Measurements from ENCODE around the gene MAML2. TPM values are rescaled to one million over a fixed set of nuclear protein-coding genes. Genes with fewer than 3 reads are reported as not detected.
A peak's percentile ranks its signal among the peaks of the same experiment; 100 is the strongest.

MAML2 gene
- total and polyA plus RNA-seq, 7 donors = 2.8 to 20.7 (median 11.8) TPM

- H3K9me3 ChIP-seq = no peaks in the 10 kb centered on the region
- H3K4me3 ChIP-seq = peak overlapping the region in 3 of 4 donors; percentile 59 to 68 (median 64)
- no peak for DNase-seq
- WGBS, 2 donors = 38 to 68% methylated on average over 4 of the region's 4 CpGs
- TF ChIP-seq EP300 (IDR thresholded peaks at IDR 0.05) (no peak), POLR2AphosphoS5 (IDR thresholded peaks at IDR 0.05) (no peak), POLR2A (IDR thresholded peaks at IDR 0.05) (no peak)
- TF ChIP-seq, protein P1, sequence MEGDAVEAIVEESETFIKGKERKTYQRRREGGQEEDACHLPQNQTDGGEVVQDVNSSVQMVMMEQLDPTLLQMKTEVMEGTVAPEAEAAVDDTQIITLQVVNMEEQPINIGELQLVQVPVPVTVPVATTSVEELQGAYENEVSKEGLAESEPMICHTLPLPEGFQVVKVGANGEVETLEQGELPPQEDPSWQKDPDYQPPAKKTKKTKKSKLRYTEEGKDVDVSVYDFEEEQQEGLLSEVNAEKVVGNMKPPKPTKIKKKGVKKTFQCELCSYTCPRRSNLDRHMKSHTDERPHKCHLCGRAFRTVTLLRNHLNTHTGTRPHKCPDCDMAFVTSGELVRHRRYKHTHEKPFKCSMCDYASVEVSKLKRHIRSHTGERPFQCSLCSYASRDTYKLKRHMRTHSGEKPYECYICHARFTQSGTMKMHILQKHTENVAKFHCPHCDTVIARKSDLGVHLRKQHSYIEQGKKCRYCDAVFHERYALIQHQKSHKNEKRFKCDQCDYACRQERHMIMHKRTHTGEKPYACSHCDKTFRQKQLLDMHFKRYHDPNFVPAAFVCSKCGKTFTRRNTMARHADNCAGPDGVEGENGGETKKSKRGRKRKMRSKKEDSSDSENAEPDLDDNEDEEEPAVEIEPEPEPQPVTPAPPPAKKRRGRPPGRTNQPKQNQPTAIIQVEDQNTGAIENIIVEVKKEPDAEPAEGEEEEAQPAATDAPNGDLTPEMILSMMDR (IDR thresholded peaks at IDR 0.05) = no peak
- H3K27me3 ChIP-seq = no peaks in the 10 kb centered on the region
- peak overlapping the region; percentile 62 to 90 (median 82) for H3K27ac ChIP-seq
- no peaks in the 10 kb centered on the region for H3K36me3 ChIP-seq
- intact Hi-C loops (cut with DNase I) = loop anchor here (5.0 to 10.0 kb wide), 2 partner anchors 418 to 506 kb away; partner anchors contain the start of gene MTMR2
- H3K4me1 ChIP-seq = peaks cover 0 to 55% (median 48%) of the 10 kb centered on the region in 4 donors
These were observed 2.5 kb downstream of the MAML2 start for GRCh38 chr11:96340555-96340885.

- Histone ChIP-seq H3K4me3 (peak overlapping the region; percentile 11 to 68 (median 62)), H3K36me3 (no peaks in the 10 kb centered on the region), H3K27ac (peak overlapping the region; percentile 62 to 90 (median 82)), H3K4me1 (peaks cover 0 to 55% (median 48%) of the 10 kb centered on the region in 4 donors), H3K9me3 (no peaks in the 10 kb centered on the region), H3K27me3 (no peaks in the 10 kb centered on the region)
- TF ChIP-seq POLR2A (IDR thresholded peaks at IDR 0.05) (no peak), EP300 (IDR thresholded peaks at IDR 0.05) (no peak)
- TF ChIP-seq, protein P1 (IDR thresholded peaks at IDR 0.05) = no peak
- no peak for DNase-seq
- intact Hi-C loops (cut with DNase I) = loop anchor here (5.0 to 10.0 kb wide), 2 partner anchors 418 to 505 kb away; partner anchors contain the start of gene MTMR2
- 53 to 68% methylated on average over 7 of the region's 7 CpGs for WGBS, 2 donors
These were observed 3.1 kb downstream of the MAML2 start for GRCh38 chr11:96339706-96340554.

GRCh38 chr11:96338910-96339705, 3.9 kb downstream of the MAML2 start:
- Histone ChIP-seq H3K27me3 (no peaks in the 10 kb centered on the region), H3K4me3 (peak overlapping the region; percentile 1 to 68 (median 62)), H3K27ac (peak overlapping the region; percentile 62 to 90 (median 82)), H3K9me3 (no peaks in the 10 kb centered on the region), H3K4me1 (peaks cover 0 to 55% (median 48%) of the 10 kb centered on the region in 4 donors), H3K36me3 (no peaks in the 10 kb centered on the region)
- peak; percentile 72 for DNase-seq
- WGBS, 2 donors = 7 to 14% methylated on average over 13 of the region's 13 CpGs
- TF ChIP-seq POLR2A (IDR thresholded peaks at IDR 0.05) (no peak), POLR2AphosphoS5 (IDR thresholded peaks at IDR 0.05) (peak in 1 of 4 donors; percentile 17)
- intact Hi-C loops (cut with DNase I) = no loop called here

GRCh38 chr11:96337541-96338431, 5.2 kb downstream of the MAML2 start:
- Histone ChIP-seq H3K4me1 (peaks cover 0 to 61% (median 45%) of the 10 kb centered on the region in 4 donors), H3K9me3 (no peaks in the 10 kb centered on the region), H3K36me3 (no peaks in the 10 kb centered on the region), H3K4me3 (no peak overlapping the region), H3K27ac (peak overlapping the region in 3 of 4 donors; percentile 62 to 90 (median 81)), H3K27me3 (no peaks in the 10 kb centered on the region)
- no peak for DNase-seq
- TF ChIP-seq, protein P1 (IDR thresholded peaks at IDR 0.05) = no peak
- WGBS, 2 donors = 23 to 47% methylated on average over 6 of the region's 6 CpGs
- intact Hi-C loops (cut with DNase I) = no loop called here
